GM18870 (cell line): ENCODE results near the gene ANKEF1.

Source experiments
- ATAC-seq: cut with Tn5 transposase; IDR thresholded peaks from one replicate; pipeline ENCODE4 v1.9.1; 2021; ENCODE audit warnings: moderate library complexity; ENCODE audit not compliant: unreplicated experiment

The ANKEF1 gene

DNA sequence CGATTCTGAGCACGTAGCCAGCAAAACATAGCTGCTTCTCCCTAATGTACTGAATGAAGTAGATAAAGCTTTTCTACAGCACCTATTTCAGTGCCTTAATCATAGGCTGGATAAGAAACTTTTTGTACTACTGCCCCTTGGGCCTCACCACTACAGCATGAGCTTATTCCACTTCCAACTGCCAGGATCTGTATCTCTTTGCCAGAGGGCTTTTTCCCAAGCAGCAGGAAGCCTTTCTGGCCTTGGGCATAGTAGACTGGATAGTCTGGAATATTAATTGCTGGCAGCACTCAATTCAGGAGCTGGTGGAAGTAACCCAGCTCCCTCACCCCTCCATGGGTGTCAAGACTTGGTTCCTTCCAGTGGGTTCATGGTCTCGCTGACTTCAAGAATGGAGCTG lies 43.6 kb downstream of the ANKEF1 start:
- no peak for ATAC-seq

DNA sequence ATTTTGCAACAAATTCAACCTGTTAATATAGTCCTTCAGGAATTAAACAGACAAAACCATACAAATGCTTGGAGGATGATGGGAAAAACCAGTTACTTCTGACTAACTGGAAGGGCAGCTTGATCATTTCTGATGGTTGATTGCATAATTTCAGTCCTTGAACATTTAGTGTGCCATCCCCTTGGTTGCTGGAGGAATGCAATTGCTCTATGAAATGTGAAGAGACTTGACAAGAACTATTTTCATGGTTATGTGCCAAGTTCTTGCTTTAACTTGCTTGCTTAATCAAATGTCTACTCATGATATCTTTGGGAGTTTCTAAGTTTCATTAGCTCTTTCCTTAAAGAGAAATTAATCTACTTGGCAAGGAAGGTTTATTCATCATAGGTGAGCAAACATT lies 45.2 kb downstream of the ANKEF1 start:
- no peak for ATAC-seq

DNA sequence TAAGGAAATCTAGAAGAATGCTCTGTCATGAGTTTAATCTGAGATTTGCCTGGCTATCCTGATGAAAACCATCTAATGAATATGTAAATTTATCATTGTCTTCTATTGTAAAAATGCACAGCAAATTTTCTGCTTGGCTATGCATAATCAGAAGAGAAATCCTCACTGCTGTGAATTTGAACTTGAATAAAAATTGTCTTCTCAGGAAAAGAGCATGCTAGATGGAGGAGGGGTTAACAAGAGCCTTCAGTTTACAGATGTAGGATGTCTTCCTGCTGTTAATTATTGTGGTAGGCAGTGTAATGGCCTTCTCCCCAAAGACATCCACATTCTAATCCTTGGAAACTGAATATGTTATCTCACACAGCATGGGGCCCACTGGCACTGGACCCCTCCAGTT lies 45.8 kb downstream of the ANKEF1 start:
- no peak for ATAC-seq

DNA sequence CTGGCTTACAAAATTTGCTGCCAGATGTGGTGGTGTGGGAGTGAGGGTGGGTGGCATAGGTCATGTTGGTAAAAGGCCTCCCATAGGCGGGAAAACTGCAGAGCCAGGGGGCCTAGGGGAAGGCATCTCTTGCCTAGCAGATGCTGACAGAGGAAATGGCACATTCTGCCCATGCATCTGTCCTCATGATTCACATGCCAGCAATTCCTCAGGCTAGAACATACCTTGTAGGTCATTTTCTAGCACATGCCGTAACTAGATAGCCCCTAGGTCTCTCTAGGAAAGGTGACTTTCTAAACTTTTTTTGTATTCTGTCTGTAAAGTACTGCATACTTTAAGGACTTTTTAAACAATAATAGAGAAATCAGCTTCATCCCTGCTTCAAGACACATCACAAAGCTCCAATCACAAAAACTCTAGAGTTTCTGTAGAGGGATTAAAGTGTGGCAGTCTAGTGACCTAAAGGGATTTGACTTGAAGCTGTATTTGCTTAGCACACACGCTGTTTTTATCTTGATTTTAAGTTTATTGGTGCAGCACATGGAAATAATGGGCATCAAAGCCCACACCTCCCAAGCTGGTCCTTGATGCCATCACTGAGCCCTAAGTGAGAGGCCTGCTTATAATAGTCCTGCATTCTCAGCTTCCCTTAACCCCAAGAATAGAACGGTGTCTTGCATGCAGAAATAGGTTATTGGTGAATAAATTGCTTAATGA lies 55.2 kb downstream of the ANKEF1 start:
- no peak for ATAC-seq

DNA sequence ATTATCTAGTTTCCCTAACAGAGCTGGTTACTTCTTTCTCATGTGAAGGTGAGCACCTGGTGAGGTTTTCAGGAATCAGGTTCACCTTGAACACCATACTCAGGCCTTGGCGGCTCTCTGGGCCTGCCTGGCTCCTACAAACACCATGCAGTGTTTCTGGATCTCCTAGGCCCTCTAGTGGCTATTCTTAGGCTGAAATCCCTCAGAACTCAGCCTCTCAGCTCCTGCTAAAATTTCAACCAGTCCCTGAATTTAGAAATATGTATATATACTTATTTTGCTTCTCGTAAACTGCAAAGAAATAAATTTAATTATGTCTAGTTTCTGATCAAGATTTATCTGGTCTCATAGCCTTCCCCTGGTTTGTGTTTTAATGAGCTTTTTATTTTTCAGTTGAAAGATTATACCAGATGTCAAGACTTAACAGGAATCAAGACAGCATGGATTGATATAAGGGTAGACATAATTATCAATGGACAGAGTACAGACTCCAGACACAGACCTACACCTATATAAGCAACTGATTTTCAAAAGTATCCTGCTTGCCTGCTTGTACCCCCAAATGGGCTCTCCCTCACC lies 55.9 kb downstream of the ANKEF1 start:
- ATAC-seq: no peak

DNA sequence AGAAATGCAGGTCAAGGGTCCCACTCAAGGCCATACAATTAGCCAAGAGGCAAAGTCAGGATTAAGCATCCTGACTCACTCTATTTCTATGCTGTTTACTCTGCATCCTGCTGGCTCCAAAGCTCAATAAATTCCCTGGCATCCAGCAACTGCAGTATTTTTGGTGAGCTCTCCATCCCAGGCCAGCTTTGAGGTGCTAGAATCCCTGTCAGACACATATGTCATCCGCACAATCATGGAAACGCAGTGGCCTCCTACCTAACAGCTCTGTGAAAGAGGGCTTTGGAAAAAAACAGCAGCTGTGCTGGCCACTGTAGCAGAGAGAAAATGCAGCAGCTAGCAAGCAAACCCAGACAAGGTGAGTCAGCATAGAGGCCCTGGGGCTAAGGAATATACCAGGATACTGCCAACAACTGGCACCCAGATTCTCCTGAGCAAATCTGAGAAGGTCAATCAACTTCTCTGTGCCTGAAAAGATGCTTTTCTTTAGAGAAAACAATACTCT lies 58.4 kb downstream of the ANKEF1 start:
- no peak for ATAC-seq

DNA sequence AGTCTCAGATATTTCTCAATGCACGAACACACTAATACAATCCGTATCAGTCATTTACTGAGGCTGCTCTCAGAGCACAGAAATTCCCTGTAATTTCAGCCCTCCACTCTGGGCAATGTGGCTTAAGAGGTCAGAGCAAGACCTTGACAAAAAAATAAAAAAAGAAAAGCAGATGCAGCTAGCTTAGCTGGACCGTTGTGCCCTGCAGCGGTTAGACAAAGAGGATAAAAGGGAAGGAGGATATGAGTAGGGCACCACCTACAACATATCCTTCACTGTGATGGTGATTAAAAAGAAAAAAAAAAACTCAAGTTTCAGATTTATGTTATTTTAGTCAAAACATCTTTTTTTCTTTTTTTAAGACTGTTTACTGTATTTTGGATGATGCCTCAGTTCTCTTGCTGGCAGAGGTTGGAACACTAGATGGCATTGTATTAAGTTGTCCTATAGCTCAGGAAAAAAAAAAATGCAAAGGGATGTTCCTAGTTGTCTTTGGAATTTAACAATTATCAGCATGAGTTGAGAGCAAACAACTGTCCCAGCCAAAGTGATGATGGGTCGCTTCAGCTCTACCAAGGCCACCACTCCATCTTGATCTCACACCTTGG lies 59.9 kb downstream of the ANKEF1 start:
- ATAC-seq: no peak

DNA sequence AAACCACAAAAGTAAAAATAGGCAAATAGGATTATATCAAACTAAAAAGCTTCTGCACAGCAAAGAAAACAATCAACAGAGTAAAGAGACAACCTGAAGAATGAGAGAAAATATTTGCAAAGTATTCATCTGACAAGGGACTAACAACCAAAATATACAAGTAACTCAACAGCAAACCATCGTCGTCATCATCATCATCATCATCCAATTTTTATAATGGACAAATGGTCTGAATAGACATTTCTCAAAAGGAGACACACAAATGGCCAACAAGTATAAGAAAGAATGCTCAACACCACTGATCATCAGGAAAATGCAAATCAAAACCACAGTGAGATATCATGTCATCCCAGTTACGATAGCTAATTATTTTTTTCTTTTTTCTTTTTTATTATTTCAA lies 62.0 kb downstream of the ANKEF1 start:
- ATAC-seq: no peak

DNA sequence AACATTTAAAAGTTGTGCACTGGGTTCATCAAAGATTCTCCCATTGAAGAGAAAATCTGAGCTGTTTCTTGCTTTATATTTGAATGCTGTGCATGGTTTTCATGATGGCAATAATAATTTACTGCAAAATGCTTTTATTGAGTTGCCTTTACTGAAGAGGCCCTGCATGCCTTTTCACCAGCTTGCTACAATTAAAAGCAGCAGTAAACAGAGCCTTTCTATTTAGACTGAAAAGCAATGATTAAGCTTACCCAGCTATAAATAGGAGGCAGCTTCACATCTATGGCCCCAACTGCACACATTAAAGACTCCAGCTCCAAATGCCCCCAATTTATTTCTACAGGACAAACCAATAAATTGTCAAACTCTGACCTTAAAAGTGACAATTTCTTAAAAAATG lies 70.3 kb downstream of the ANKEF1 start:
- no peak for ATAC-seq
